A673 (cell line): Measurements from ENCODE around the gene STEAP4.

Experiments used
- EZH2 ChIP-seq: fragments of 200-600 bp; sonication (generic); IDR thresholded peaks from 2 replicates; pipeline ENCODE4 v1.6.1; 2017; ENCODE audit warnings: borderline replicate concordance, low read depth, mild to moderate bottlenecking, mixed read lengths, antibody characterized with exemption, low read length; ENCODE audit not compliant: poor library complexity, severe bottlenecking
- TF ChIP-seq, protein P1 (sequence below): fragments of 300-800, 200-600 bp; sonication (generic); conservative IDR thresholded peaks from 2 replicates; pipeline ENCODE4 v1.5.1; 2017; ENCODE audit warnings: low read depth, mild to moderate bottlenecking, antibody characterized with exemption, low read length, moderate library complexity, mixed read lengths

DNA sequence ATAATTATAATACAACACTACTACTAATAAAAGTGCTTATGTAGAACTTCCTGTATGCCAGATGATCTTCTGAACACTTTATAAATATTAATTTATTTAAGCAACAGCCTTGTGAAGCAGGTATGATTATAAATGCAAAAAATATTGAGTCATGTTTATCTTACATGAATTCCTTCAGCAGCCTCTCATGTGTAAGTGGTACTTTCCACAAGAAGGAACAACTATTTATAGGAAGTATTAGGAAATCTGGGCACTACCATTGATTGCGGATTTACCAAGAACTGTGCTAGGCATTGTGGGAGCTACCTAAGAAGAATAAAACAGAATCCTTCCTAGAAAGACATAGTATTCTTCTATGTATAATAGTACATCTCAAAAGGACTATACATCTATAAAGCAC is 10.7 kb upstream of the STEAP4 start:
- TF ChIP-seq, protein P1, sequence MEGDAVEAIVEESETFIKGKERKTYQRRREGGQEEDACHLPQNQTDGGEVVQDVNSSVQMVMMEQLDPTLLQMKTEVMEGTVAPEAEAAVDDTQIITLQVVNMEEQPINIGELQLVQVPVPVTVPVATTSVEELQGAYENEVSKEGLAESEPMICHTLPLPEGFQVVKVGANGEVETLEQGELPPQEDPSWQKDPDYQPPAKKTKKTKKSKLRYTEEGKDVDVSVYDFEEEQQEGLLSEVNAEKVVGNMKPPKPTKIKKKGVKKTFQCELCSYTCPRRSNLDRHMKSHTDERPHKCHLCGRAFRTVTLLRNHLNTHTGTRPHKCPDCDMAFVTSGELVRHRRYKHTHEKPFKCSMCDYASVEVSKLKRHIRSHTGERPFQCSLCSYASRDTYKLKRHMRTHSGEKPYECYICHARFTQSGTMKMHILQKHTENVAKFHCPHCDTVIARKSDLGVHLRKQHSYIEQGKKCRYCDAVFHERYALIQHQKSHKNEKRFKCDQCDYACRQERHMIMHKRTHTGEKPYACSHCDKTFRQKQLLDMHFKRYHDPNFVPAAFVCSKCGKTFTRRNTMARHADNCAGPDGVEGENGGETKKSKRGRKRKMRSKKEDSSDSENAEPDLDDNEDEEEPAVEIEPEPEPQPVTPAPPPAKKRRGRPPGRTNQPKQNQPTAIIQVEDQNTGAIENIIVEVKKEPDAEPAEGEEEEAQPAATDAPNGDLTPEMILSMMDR, result no peak
- no peak for TF ChIP-seq EZH2
